Suppressor macrophage treated with lipopolysaccharide for 1 hour (primary cell): ENCODE data around the gene PDSS2.
"Not testable (repeated sequence)": the region's sequence is repeated elsewhere in the genome, so short reads cannot be mapped to it uniquely, and the experiment has no call there.

ENCODE experiments used
- DNase-seq, 3 donors: peaks; one replicate each; pipeline ENCODE4 v3.0.0-alpha.2; 2020 to 2022

Gene PDSS2

GRCh38 chr6:107315114-107315513 is 144.2 kb downstream of the PDSS2 start:
- DNase-seq = no peak

DNA sequence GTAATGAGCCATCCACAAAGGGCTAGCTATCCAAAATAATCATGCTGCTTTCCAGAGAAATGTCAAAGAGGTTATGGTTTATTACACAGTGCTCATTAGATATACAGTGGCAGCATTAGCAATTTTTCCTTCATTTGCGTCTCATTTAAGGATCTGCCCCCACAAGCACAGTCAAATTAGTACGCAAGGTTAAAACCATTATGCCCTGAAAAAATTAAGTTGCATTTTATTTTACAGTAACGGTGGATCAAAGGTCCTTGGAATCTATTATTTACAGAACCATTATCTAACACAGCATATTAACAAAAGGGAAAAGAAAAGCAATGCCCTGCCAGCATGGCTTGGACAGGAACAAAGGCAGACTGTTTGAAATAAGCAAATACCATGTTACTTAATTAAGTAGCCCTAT is 144.8 kb downstream of the PDSS2 start:
- DNase-seq = no peak

DNA sequence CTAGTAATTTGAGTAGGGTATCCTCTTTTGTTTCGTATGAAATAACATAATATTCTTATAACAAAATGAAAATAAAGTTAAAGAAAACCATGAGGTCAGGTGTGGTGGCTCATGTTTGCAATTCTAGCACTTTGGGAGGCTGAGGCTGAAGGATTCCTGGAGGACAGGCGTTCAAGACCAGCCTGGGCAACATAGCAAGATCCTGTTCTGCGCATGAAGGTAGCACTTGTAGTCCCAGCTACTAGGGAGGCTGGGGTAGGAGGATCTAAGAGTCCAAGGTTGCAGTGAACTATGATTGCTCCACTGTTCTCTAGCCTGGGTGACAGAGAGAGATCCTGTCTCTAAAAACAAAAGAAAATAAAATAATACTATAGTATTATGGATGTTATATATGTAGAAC is 145.6 kb downstream of the PDSS2 start:
- no peak for DNase-seq

DNA sequence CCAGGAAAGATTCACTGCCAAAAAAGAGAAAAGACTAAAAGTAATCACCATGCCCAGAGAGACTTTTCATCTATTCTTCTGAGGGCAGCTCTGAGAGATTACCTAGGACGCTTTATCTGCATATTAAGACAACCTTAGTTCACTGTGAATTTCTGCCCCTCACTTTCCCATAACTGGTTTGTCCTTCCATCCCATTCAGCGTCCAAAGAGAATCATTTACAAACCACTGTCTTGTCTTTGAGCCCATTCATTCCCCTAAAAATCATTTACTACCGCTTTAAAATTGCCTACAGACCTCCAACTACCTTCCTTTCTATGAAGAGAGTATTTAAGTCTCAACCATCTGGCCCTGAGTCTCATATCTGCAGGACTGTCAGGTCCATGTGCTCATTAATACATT is 149.0 kb downstream of the PDSS2 start:
- no peak for DNase-seq

GRCh38 chr6:107308677-107309076 is 150.7 kb downstream of the PDSS2 start:
- DNase-seq = no peak

- DNase-seq = not testable (repeated sequence)
These were observed 153.4 kb downstream of the PDSS2 start for GRCh38 chr6:107305994-107306393.

GRCh38 chr6:107305391-107305790 is 154.0 kb downstream of the PDSS2 start:
- DNase-seq = no peak

DNA sequence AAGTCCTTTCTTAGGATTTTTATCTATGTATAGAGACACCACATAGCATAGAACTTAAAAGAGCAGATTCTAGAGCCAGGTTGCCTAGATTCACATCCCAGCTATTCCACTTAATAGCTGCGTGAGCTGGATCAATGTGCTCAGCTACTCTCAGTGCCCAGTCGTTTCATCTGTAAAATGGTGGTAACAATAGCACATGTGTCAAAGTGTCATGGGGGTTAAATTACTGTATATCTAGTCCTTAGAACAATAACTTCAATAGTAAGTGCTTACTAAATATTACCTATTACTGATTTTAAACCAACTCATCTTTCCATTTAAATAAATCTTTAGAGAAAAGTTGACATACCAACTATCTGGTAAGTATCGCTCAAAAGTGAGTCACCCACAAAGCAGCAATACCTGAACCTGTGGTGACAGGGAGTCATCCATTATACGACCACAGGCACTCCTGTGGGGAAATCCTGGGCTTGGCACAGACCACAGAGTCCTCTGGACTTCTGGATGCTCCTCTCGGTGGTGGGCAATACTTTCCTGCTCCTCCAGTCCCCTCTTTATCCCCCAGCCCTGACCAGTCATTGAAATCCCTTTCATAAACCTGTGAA is 154.8 kb downstream of the PDSS2 start:
- no peak for DNase-seq

GRCh38 chr6:107293350-107293749 is 166.0 kb downstream of the PDSS2 start:
- no peak for DNase-seq

DNA sequence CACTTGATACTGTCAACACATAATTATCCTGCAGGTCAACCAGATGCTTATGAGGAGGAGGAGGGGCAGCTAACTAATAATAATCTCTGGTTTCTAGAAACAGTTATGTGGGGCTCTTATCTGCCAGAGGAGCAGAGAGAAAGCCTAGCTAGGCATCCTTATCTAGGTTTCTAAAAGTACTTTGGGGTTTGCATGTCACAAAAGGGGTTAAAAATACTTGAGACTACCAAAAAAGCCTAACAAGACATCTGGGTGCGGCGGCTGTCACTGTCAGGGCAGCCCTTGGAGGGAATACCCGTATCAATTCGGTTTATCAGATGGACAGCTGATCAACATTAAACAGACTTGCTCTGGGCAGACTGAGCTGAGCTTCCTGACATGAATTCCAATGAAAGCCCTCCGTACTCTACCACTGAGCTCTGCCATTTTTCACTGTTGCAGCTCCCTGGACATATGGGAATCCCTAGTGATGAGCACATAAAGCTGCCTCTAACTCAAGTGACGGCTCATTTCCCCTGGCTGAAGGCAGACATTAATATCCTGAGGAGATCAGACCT is 166.6 kb downstream of the PDSS2 start:
- DNase-seq = no peak

DNA sequence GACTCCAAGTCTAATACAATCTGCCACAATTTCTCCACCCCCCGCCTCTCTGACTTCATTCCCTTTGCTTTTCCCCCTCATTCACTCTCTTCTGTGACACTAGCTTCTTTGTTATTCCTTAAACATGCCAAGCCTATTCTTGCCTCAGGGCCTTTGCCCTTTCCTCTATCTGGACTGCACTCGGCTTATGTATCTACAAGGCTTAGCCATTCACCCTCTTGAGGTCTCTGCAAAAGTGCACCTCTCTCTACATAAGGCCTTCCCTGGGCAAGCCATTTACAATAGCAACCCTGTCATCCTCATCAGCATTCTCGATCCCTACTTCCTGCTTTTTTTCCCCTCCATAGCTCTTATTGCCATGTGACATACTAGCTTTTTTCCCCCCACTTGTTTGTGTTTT is 168.9 kb downstream of the PDSS2 start:
- no peak for DNase-seq

GRCh38 chr6:107289258-107289657 is 170.1 kb downstream of the PDSS2 start:
- DNase-seq = peak in 1 of 3 donors; percentile 13

- not testable (repeated sequence) for DNase-seq
These were observed 173.7 kb downstream of the PDSS2 start for GRCh38 chr6:107285683-107286082.

GRCh38 chr6:107284805-107285204 is 174.6 kb downstream of the PDSS2 start:
- DNase-seq = no peak

GRCh38 chr6:107280791-107281190 is 178.6 kb downstream of the PDSS2 start:
- DNase-seq = peak in 1 of 3 donors; percentile 5

GRCh38 chr6:107280001-107280400 is 179.4 kb downstream of the PDSS2 start:
- not testable (repeated sequence) for DNase-seq

GRCh38 chr6:107275330-107275865 is 184.0 kb downstream of the PDSS2 start:
- no peak for DNase-seq

- no peak for DNase-seq
These were observed 185.1 kb downstream of the PDSS2 start for GRCh38 chr6:107274288-107274687.

GRCh38 chr6:107272246-107272645 is 187.1 kb downstream of the PDSS2 start:
- DNase-seq = no peak

- DNase-seq = no peak
These were observed 188.1 kb downstream of the PDSS2 start for GRCh38 chr6:107271208-107271790.

DNA sequence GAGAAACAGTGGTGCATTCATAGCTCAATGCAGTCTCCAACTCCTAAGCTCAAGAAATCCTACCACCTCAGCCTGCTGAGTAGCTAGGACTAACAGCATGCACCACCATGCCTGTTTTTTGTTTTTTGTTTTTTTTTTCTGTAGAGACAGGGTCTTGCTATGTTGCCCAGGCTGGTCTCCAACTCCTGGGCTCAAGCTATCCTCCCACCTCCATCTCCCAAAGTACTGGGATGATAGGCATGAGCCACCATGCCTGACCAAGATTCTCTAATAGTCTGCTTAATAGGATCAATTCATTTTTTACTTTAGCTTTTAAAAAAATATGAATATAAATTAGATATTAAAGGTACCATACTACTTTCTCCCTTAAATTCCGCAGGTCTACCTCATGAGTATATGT is 191.7 kb downstream of the PDSS2 start:
- DNase-seq = no peak

- DNase-seq = no peak
These were observed 192.4 kb downstream of the PDSS2 start for GRCh38 chr6:107267006-107267405.

- no peak for DNase-seq
These were observed 192.8 kb downstream of the PDSS2 start for GRCh38 chr6:107266563-107266962.

DNA sequence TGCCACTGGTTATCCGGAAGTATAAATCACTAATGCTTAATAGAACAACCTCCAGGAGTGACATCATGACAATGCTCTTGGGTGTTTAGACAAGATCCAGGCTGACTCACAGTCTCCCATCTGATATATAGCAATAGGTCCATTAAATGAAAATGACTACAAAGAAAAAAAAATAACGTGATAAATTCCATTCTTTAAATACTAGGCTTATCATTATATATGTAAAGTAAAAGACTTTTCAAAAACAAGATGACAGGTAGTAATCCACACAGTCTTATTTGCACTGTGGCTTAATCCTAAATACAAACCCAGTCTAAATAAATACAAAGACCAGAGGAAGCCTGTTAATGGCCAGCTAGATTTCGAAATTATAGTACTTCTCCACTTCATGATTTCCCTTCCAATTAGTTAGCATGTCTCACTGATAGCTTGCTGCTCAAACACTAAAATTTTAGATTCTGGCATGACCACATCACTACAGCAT is 195.0 kb downstream of the PDSS2 start:
- no peak for DNase-seq
